Esophagus (tissue), 2 donors: ENCODE data around the gene HS3ST4. TPM values are rescaled to one million over a fixed set of nuclear protein-coding genes. Genes with fewer than 3 reads are reported as not detected.

Source experiments
- H3K27ac ChIP-seq, 2 donors: one replicate each; pipeline ENCODE4 v1.5.1; 2013; ENCODE audit warnings: low read depth in 2 of 2, mild to moderate bottlenecking in 2 of 2, inconsistent platforms in 1 of 2, low read length in 1 of 2, moderate library complexity in 1 of 2
- H3K27me3 ChIP-seq, 2 donors: one replicate each; pipeline ENCODE4 v1.6.1; 2013; ENCODE audit warnings: low read length in 2 of 2, control low read depth in 1 of 2, mild to moderate bottlenecking in 1 of 2; ENCODE audit not compliant: insufficient read depth in 2 of 2, control insufficient read depth in 1 of 2
- H3K36me3 ChIP-seq, 2 donors: one replicate each; pipeline ENCODE4 v1.6.1; 2013; ENCODE audit warnings: low read length in 1 of 2; ENCODE audit not compliant: control insufficient read depth in 2 of 2, insufficient read depth in 2 of 2
- H3K4me1 ChIP-seq, 2 donors: one replicate each; pipeline ENCODE4 v1.6.1; 2013; ENCODE audit warnings: low read length in 1 of 2; ENCODE audit not compliant: control insufficient read depth in 2 of 2, insufficient read depth in 2 of 2
- H3K4me3 ChIP-seq, 2 donors: one replicate each; pipeline ENCODE4 v1.5.1; 2013; ENCODE audit warnings: low read length in 2 of 2, mild to moderate bottlenecking in 2 of 2, low read depth in 1 of 2, moderate library complexity in 1 of 2
- H3K9me3 ChIP-seq, 2 donors: one replicate each; pipeline ENCODE4 v1.6.1; 2013; ENCODE audit warnings: mild to moderate bottlenecking in 2 of 2, low read depth in 1 of 2, low read length in 1 of 2, moderate library complexity in 1 of 2; ENCODE audit not compliant: control insufficient read depth in 2 of 2, insufficient read depth in 1 of 2
- WGBS, 2 donors: extraction: QIAGEN DNeasy Blood & Tissue Kit; methylation state at CpG; one replicate each; pipeline ENCODE4 v1.1.7; 2013; 5-methylcytosine and 5-hydroxymethylcytosine counted together
- polyA plus RNA-seq, 2 donors: library from polyadenylated mRNA; stranded (reverse); fragments of 200-250 nt; gene quantifications; one replicate each; pipeline ENCODE4 v1.2.3, GENCODE V29; 2013
- donor health status: healthy with polysubstance abuse.
- donor health status: Bipolar disorder and iron deficiency.

Gene HS3ST4
- polyA plus RNA-seq, 2 donors = 0.08 to 0.16 TPM

GRCh38 chr16:26155221-26155620 is 463.5 kb downstream of the HS3ST4 start:
- no peaks in the 10 kb centered on the region for H3K4me1 ChIP-seq
- WGBS, 2 donors = 33% methylated on average over 1 of the region's 1 CpG
- no peaks in the 10 kb centered on the region for H3K36me3 ChIP-seq
- H3K4me3 ChIP-seq = no peak overlapping the region
- peaks cover 0 to 2% of the 10 kb centered on the region in 2 donors for H3K9me3 ChIP-seq
- H3K27ac ChIP-seq = no peak overlapping the region
- no peaks in the 10 kb centered on the region for H3K27me3 ChIP-seq

DNA sequence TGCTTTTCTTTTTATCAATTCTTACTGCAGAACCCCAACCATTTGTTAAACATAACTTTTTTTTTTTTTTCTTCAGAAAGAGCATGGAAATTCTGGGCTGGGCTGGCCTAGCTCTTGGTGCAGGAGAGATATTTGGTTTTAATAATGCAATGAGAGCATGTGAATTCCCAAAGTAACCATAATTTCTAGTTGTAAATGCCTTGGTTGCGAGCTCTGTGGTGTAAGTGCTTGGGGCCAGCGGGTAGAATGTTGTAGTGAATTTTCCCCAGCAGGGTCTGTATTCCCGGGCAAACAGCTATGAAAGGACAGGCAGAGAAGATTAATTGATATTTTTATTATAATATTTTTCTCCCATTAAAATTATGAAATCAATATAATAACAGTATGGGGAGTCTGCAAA is 465.6 kb downstream of the HS3ST4 start:
- Histone ChIP-seq H3K36me3 (no peaks in the 10 kb centered on the region), H3K27me3 (no peaks in the 10 kb centered on the region), H3K4me3 (no peak overlapping the region), H3K27ac (no peak overlapping the region), H3K4me1 (no peaks in the 10 kb centered on the region), H3K9me3 (no peaks in the 10 kb centered on the region)
- WGBS, 2 donors = 83 to 86% methylated on average over 3 of the region's 3 CpGs

- Histone ChIP-seq H3K36me3 (no peaks in the 10 kb centered on the region), H3K4me3 (no peak overlapping the region), H3K27ac (no peak overlapping the region), H3K4me1 (no peaks in the 10 kb centered on the region), H3K27me3 (no peaks in the 10 kb centered on the region), H3K9me3 (no peaks in the 10 kb centered on the region)
- 43 to 50% methylated on average over 5 of the region's 5 CpGs for WGBS, 2 donors
These were observed 466.5 kb downstream of the HS3ST4 start for GRCh38 chr16:26158142-26158759.

DNA sequence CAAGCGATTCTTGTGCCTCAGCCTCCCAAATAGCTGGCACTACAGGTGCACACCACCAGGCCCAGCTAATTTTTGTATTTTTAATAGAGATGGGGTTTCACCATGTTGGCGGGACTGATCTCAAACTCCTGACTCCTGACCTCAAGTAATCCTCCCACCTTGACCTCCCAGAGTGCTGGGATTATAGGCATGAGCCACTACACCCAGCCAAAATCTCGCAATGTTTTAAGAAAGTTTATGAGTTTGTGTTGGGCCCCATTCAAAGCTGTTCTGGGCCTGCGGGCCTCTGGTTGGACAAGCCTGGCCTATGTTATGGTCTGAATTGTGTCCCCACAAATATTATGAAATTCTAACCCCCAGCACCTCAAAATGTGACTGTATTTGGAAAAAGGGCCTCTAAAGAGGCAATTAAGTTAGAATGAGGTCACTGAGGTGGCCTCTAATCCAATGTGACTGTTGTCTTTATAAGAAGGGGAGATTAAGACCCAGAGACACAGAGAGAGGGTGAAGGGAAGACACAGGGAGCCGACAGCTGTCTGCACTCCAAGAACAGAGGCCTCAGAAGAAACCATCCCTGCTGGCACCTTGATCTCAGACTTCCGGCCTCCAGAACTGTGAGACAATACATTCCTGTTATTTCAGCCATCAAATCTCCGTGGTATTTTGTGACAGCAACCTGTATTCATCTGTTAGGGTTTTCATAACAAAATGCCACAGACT is 469.9 kb downstream of the HS3ST4 start:
- H3K4me1 ChIP-seq = no peaks in the 10 kb centered on the region
- peaks cover 3% of the 10 kb centered on the region in 2 donors for H3K9me3 ChIP-seq
- no peaks in the 10 kb centered on the region for H3K27me3 ChIP-seq
- 64 to 79% methylated on average over 7 of the region's 7 CpGs for WGBS, 2 donors
- H3K36me3 ChIP-seq = no peaks in the 10 kb centered on the region
- H3K4me3 ChIP-seq = no peak overlapping the region
- no peak overlapping the region for H3K27ac ChIP-seq

- H3K36me3 ChIP-seq = no peaks in the 10 kb centered on the region
- no peaks in the 10 kb centered on the region for H3K4me1 ChIP-seq
- no peaks in the 10 kb centered on the region for H3K27me3 ChIP-seq
- H3K9me3 ChIP-seq = peaks cover 3% of the 10 kb centered on the region in 2 donors
- 72 to 79% methylated on average over 3 of the region's 3 CpGs for WGBS, 2 donors
- no peak overlapping the region for H3K27ac ChIP-seq
- H3K4me3 ChIP-seq = no peak overlapping the region
These were observed 477.7 kb downstream of the HS3ST4 start for GRCh38 chr16:26169473-26169872.

DNA sequence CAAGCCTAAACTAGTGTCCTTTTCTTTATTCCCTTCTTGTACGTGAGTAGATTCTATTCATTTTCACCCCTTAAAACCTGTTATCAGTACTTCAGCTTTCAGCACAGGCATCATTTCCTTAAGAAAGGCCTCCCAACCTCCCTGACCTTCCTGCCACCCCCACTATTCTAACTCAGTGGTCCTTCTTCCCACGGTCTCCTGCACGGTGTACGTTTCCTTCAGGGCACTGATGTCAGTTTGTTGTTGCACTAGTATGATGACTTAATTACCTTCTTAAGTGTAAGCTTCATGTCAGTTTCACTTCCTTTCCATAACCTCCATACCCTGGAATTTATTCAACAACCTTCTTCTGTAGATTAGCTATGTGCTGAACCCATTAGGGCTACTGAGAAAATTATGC is 484.2 kb downstream of the HS3ST4 start:
- WGBS, 2 donors = 26 to 32% methylated on average over 4 of the region's 4 CpGs

DNA sequence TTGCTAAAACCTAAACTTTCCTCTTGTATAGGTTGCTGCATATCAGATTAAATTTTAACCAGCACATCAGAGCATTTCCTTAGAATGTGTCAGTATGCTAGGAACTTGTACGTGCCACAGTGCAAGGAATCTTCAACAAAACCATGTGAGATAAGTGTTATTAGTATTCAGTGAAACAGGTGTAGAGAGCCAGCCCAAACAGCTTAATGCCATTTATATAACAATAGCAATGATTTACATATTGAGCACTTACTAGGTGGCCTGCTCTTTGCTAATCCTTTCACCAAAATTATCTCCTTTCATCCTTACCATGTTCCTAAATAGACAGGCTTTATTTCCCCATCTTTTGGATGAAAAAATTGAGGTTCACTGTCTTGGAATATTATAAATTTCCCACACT is 485.7 kb downstream of the HS3ST4 start:
- 31 to 43% methylated on average over 1 of the region's 1 CpG for WGBS, 2 donors
- Histone ChIP-seq H3K9me3 (no peaks in the 10 kb centered on the region), H3K36me3 (no peaks in the 10 kb centered on the region), H3K4me3 (no peak overlapping the region), H3K4me1 (no peaks in the 10 kb centered on the region), H3K27ac (no peak overlapping the region), H3K27me3 (no peaks in the 10 kb centered on the region)

More for the DNA sequence above, 484.2 kb downstream of the HS3ST4 start:
- no peaks in the 10 kb centered on the region for H3K4me1 ChIP-seq
- no peaks in the 10 kb centered on the region for H3K9me3 ChIP-seq
- H3K36me3 ChIP-seq = no peaks in the 10 kb centered on the region
- H3K27me3 ChIP-seq = no peaks in the 10 kb centered on the region
- no peak overlapping the region for H3K4me3 ChIP-seq
- H3K27ac ChIP-seq = no peak overlapping the region

- WGBS, 2 donors = 80 to 81% methylated on average over 6 of the region's 6 CpGs
- H3K36me3 ChIP-seq = no peaks in the 10 kb centered on the region
- H3K27me3 ChIP-seq = no peaks in the 10 kb centered on the region
- H3K27ac ChIP-seq = no peak overlapping the region
- H3K4me1 ChIP-seq = no peaks in the 10 kb centered on the region
- H3K9me3 ChIP-seq = no peaks in the 10 kb centered on the region
- H3K4me3 ChIP-seq = no peak overlapping the region
These were observed 486.5 kb downstream of the HS3ST4 start for GRCh38 chr16:26178298-26178697.

- Histone ChIP-seq H3K27me3 (no peaks in the 10 kb centered on the region), H3K27ac (no peak overlapping the region), H3K4me1 (no peaks in the 10 kb centered on the region), H3K36me3 (no peaks in the 10 kb centered on the region), H3K4me3 (no peak overlapping the region), H3K9me3 (no peaks in the 10 kb centered on the region)
- 76 to 80% methylated on average over 1 of the region's 1 CpG for WGBS, 2 donors
These were observed 494.4 kb downstream of the HS3ST4 start for GRCh38 chr16:26186091-26186615.
